MCF 10A (cell line): ENCODE results near the gene RAD54L. TPM values are rescaled to one million over a fixed set of nuclear protein-coding genes. Genes with fewer than 3 reads are reported as not detected.

Experiments
- BruUV-seq: library from RNA; stranded (reverse); fragments of 400-500 nt; replicated peaks from 2 replicates; lab custom pipeline; 2021; lab: Mats Ljungman, UMichigan
- CTCF ChIA-PET: fragments of 300-600 bp; sonication (Branson Sonifier 250); formaldehyde crosslinking; extraction: SDS; loops from one replicate; lab custom pipeline; 2021; ENCODE audit warnings: antibody characterized with exemption, inconsistent platforms; lab: Yijun Ruan, JAX
- POLR2A ChIA-PET: fragments of 300-600, 350-650 bp; sonication (Branson Sonifier 250); formaldehyde crosslinking; extraction: SDS; loops from one replicate; lab custom pipeline; 2020; ENCODE audit warnings: antibody characterized with exemption, inconsistent platforms; lab: Yijun Ruan, JAX
- DNase-seq: peaks from one replicate; pipeline ENCODE4 v3.0.0-alpha.2; 2018; ENCODE audit not compliant: unreplicated experiment
- H3K27ac Mint-ChIP-seq: one replicate; pipeline ENCODE4 v1.8.0; 2022; ENCODE audit warnings: mild to moderate bottlenecking, low read depth, mixed read lengths; ENCODE audit not compliant: unreplicated experiment
- H3K27me3 Mint-ChIP-seq: one replicate; pipeline ENCODE4 v1.8.0; 2022; ENCODE audit warnings: mixed read lengths; ENCODE audit not compliant: insufficient read depth, unreplicated experiment
- H3K36me3 Mint-ChIP-seq: one replicate; pipeline ENCODE4 v1.8.0; 2022; ENCODE audit warnings: mild to moderate bottlenecking, moderate library complexity, mixed read lengths; ENCODE audit not compliant: insufficient read depth, unreplicated experiment
- H3K4me1 Mint-ChIP-seq: one replicate; pipeline ENCODE4 v1.8.0; 2022; ENCODE audit warnings: mixed read lengths; ENCODE audit not compliant: insufficient read depth, unreplicated experiment
- H3K4me3 Mint-ChIP-seq: one replicate; pipeline ENCODE4 v1.8.0; 2022; ENCODE audit warnings: mild to moderate bottlenecking, moderate library complexity, mixed read lengths; ENCODE audit not compliant: unreplicated experiment
- H3K9me3 Mint-ChIP-seq: one replicate; pipeline ENCODE4 v1.8.0; 2022; ENCODE audit warnings: mixed read lengths; ENCODE audit not compliant: unreplicated experiment
- CTCF ChIP-seq: fragments of 200-600 bp; IDR thresholded peaks from one replicate; pipeline ENCODE4 v1.8.0; 2022; ENCODE audit warnings: antibody characterized with exemption, mild to moderate bottlenecking; ENCODE audit not compliant: unreplicated experiment
- intact Hi-C: fragments of 100-400 bp; cut with micrococcal nuclease; formaldehyde crosslinking; loops from 2 replicates; pipeline ENCODE4 v1.14.1; 2022
- total RNA-seq: library from RNA; stranded (reverse); gene quantifications from 2 replicates; pipeline ENCODE4 v1.2.3, GENCODE V29; 2022

RAD54L gene
- total RNA-seq, 1 experiment from 2014 or later: 4.5 TPM

GRCh38 chr1:46203738-46204405 is 43.7 kb upstream of the RAD54L start:
- ChIA-PET CTCF (interaction anchor here (0.6 to 3.9 kb wide), 6 partner anchors 12 to 863 kb away, joined by 3 to 31 read pairs (median 4); no protein-coding TSS in a partner anchor), POLR2A (interaction anchor here (0.7 to 3.9 kb wide), 10 partner anchors 9 to 137 kb away, joined by 3 to 30 read pairs (median 4); partner anchors contain the start of genes NSUN4 and PIK3R3)
- Mint-ChIP-seq H3K36me3 (peaks cover 4% of the 10 kb centered on the region), H3K9me3 (no peaks in the 10 kb centered on the region), H3K27ac (peak overlapping the region; percentile 73), H3K4me3 (peak overlapping the region; percentile 75), H3K27me3 (no peaks in the 10 kb centered on the region), H3K4me1 (peaks cover 28% of the 10 kb centered on the region)
- intact Hi-C loops: no loop called here
- TF ChIP-seq CTCF: no peak
- peak; percentile 9 for DNase-seq
- BruUV-seq: TSS peak; percentile 21

DNA sequence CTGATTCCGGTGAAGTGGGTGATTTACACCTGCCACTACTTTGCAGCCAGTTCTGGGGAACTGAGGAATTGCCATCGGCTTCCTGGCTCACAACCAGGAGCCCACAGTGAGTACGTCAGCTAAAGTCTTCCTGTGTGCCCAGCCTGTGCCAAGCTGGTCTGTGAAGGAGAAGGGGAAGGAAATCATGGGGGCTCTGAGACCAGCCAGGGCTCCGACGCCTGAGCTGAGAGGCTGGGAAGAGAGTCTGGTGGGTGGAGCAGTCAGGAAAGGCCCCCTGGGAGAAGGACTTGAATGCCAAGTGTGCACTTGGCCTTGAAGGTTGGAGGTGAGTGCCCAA is 43.2 kb upstream of the RAD54L start:
- intact Hi-C loops: no loop called here
- no TSS peak for BruUV-seq
- DNase-seq: peak; percentile 13
- Mint-ChIP-seq H3K9me3 (no peaks in the 10 kb centered on the region), H3K27me3 (no peaks in the 10 kb centered on the region), H3K4me3 (peak overlapping the region; percentile 75), H3K36me3 (peaks cover 4% of the 10 kb centered on the region), H3K4me1 (peaks cover 28% of the 10 kb centered on the region), H3K27ac (peak overlapping the region; percentile 73)
- ChIA-PET POLR2A (interaction anchor here (3.2 to 3.9 kb wide), 2 partner anchors 15 to 22 kb away, joined by 25 to 30 read pairs; no protein-coding TSS in a partner anchor), CTCF (interaction anchor here (1.0 to 3.9 kb wide), 3 partner anchors 20 to 166 kb away, joined by 3 to 31 read pairs (median 5); no protein-coding TSS in a partner anchor)
- no peak for TF ChIP-seq CTCF

DNA sequence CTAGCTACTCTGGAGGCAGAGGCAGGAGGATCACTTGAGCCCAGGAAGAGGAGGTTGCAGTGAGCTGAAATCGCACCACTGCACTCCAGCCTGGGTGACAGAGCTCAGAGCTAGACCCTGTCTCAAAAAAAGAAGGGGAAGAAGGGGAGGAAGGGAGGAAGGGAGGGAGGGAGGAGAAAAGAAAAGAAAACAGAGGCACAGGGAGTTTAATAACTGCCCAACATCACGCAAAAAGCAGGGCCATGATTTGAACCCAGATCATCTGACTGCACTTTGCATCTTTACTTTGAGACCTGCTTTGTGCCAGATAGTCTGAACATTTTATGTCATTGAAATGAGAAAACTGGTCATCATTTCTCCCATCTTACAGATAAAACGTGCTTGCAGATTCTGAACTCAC is 42.4 kb upstream of the RAD54L start:
- no peak for DNase-seq
- no peaks in the 10 kb centered on the region for H3K27me3 Mint-ChIP-seq
- peaks cover 28% of the 10 kb centered on the region for H3K4me1 Mint-ChIP-seq
- peaks cover 8% of the 10 kb centered on the region for H3K36me3 Mint-ChIP-seq
- no peak overlapping the region for H3K27ac Mint-ChIP-seq
- CTCF ChIA-PET: interaction anchor here (0.6 to 3.9 kb wide), 4 partner anchors 19 to 230 kb away, joined by 3 to 31 read pairs (median 4); no protein-coding TSS in a partner anchor
- POLR2A ChIA-PET: interaction anchor here (3.9 kb wide), 1 partner anchor 14 kb away, joined by 25 read pairs; no protein-coding TSS in a partner anchor
- no peak overlapping the region for H3K4me3 Mint-ChIP-seq
- H3K9me3 Mint-ChIP-seq: no peaks in the 10 kb centered on the region
- intact Hi-C loops: no loop called here
- no TSS peak for BruUV-seq
- no peak for TF ChIP-seq CTCF

DNA sequence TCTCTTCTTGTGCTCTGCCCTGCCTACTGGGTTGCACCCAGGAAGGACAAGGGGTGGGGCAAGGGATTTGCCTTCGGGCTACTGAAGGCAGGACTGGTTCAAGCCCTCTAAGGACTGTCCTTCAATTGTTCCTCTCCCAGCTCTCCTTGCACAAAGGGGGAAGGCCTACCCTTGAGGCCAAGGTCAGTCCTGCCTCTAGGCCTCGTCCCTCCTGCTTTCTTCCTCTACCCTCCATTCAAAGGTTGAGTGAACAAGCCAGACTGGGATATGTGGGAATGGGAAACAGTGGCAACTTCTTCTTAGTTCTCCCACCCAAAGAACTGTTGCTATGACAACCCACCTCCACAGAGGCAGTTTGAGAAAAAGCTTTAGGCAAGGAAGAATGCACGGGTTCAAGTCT is 41.8 kb upstream of the RAD54L start:
- no peak overlapping the region for H3K4me3 Mint-ChIP-seq
- peaks cover 9% of the 10 kb centered on the region for H3K36me3 Mint-ChIP-seq
- no peak for TF ChIP-seq CTCF
- DNase-seq: no peak
- intact Hi-C loops: no loop called here
- no TSS peak for BruUV-seq
- H3K4me1 Mint-ChIP-seq: peaks cover 28% of the 10 kb centered on the region
- no peak overlapping the region for H3K27ac Mint-ChIP-seq
- H3K27me3 Mint-ChIP-seq: no peaks in the 10 kb centered on the region
- ChIA-PET POLR2A (interaction anchor here (0.7 to 2.0 kb wide), 3 partner anchors 8 to 25 kb away, joined by 3 to 6 read pairs (median 4); partner anchors contain the start of gene POMGNT1), CTCF (interaction anchor here (1.5 to 3.9 kb wide), 3 partner anchors 13 to 25 kb away, joined by 6 to 31 read pairs (median 6); no protein-coding TSS in a partner anchor)
- no peaks in the 10 kb centered on the region for H3K9me3 Mint-ChIP-seq
